Lower lobe of right lung (tissue), 2 donors: ENCODE measurements around the gene TBL2. TPM values are rescaled to one million over a fixed set of nuclear protein-coding genes. Genes with fewer than 3 reads are reported as not detected.
A peak's percentile ranks its signal among the peaks of the same experiment; 100 is the strongest.

Source experiments
- ATAC-seq, 2 donors: fragments of 200-7000 bp; cut with Tn5 transposase; one replicate each; pipeline ENCODE4 v1.9.1; 2020 to 2022; ENCODE audit warnings: mild to moderate bottlenecking in 2 of 2, moderate library complexity in 2 of 2
- DNase-seq: peaks from one replicate; pipeline ENCODE4 v3.0.0-alpha.2; 2020
- H3K27ac ChIP-seq: fragments of 200-600 bp; one replicate; pipeline ENCODE4 v1.8.0; 2022
- H3K27me3 ChIP-seq: fragments of 200-600 bp; one replicate; pipeline ENCODE4 v1.8.0; 2022; ENCODE audit warnings: low read depth
- H3K36me3 ChIP-seq: fragments of 200-600 bp; one replicate; pipeline ENCODE4 v1.8.0; 2022; ENCODE audit warnings: mild to moderate bottlenecking
- H3K4me1 ChIP-seq: fragments of 200-600 bp; one replicate; pipeline ENCODE4 v1.8.0; 2022
- H3K4me3 ChIP-seq: fragments of 200-600 bp; one replicate; pipeline ENCODE4 v1.8.0; 2022; ENCODE audit warnings: mild to moderate bottlenecking
- H3K9me3 ChIP-seq: fragments of 200-600 bp; one replicate; pipeline ENCODE4 v1.8.0; 2022
- CTCF ChIP-seq: fragments of 200-600 bp; IDR thresholded peaks from one replicate; pipeline ENCODE4 v1.8.0; 2022; ENCODE audit warnings: antibody characterized with exemption, mild to moderate bottlenecking
- intact Hi-C: fragments of 100-400 bp; cut with DNase I; formaldehyde crosslinking; loops from one replicate; pipeline ENCODE4 v1.11.0; 2022
- long read RNA-seq: library from polyadenylated mRNA; unstranded; transcript quantifications from one replicate; pipeline ENCODE4 v2.0.0, GENCODE V29; 2021
- total RNA-seq: library from RNA; stranded (reverse); fragmentation: NEBNext Ultra II Directional; extraction: Animal tissue kit (Norgen Biotek cat#: 25700); gene quantifications from one replicate; pipeline ENCODE4 v1.2.1, GENCODE V29; 2021
- donor health status: DM: no; HTN: yes; CAD: no; lungs with severe emphysema.

Gene TBL2
- 27.9 TPM for total RNA-seq
- long read RNA-seq, full-length matches to known transcripts, result 39 of 47 reads
- long read RNA-seq, partial matches to known transcripts, result 2 of 47 reads
- long read RNA-seq, other reads (novel, unspliced or antisense), result 6 of 47 reads

GRCh38 chr7:73578342-73579128 lies at the start of gene TBL2:
TSS of gene TBL2 (minus strand) at chr7:73578579. CDS start at chr7:73578549, 30 bp downstream.
- peak within 1 kb of the TSS; percentile 86 for H3K4me3 ChIP-seq
- peak within 1 kb of the TSS; percentile 90 for H3K27ac ChIP-seq
- intact Hi-C loops, result no loop called here
- no peak for TF ChIP-seq CTCF
- peak; percentile 99 for DNase-seq
- peaks cover 45% of the 10 kb centered on the region for H3K4me1 ChIP-seq
- peaks cover 29% of the 10 kb centered on the region for H3K36me3 ChIP-seq
- H3K9me3 ChIP-seq, result no peaks in the 10 kb centered on the region
- ATAC-seq, result peak; percentile 97 to 98
- no peaks in the 10 kb centered on the region for H3K27me3 ChIP-seq

- DNase-seq (no peak), ATAC-seq (no peak)
- TF ChIP-seq CTCF, result no peak
- no peak overlapping the region for H3K4me3 ChIP-seq
- peaks cover 51% of the 10 kb centered on the region for H3K27me3 ChIP-seq
- no peaks in the 10 kb centered on the region for H3K36me3 ChIP-seq
- no peak overlapping the region for H3K27ac ChIP-seq
- H3K9me3 ChIP-seq, result no peaks in the 10 kb centered on the region
- intact Hi-C loops, result no loop called here
- H3K4me1 ChIP-seq, result peaks cover 22% of the 10 kb centered on the region
These were observed 48.4 kb upstream of the TBL2 start for GRCh38 chr7:73626814-73627213.

GRCh38 chr7:73625276-73625675 lies 46.9 kb upstream of the TBL2 start:
- H3K27me3 ChIP-seq, result peaks cover 55% of the 10 kb centered on the region
- H3K4me1 ChIP-seq, result peaks cover 22% of the 10 kb centered on the region
- ATAC-seq (no peak), DNase-seq (no peak)
- no peaks in the 10 kb centered on the region for H3K36me3 ChIP-seq
- H3K9me3 ChIP-seq, result no peaks in the 10 kb centered on the region
- intact Hi-C loops, result no loop called here
- no peak overlapping the region for H3K4me3 ChIP-seq
- no peak for TF ChIP-seq CTCF
- no peak overlapping the region for H3K27ac ChIP-seq

- no peak overlapping the region for H3K27ac ChIP-seq
- intact Hi-C loops, result no loop called here
- no peaks in the 10 kb centered on the region for H3K9me3 ChIP-seq
- H3K27me3 ChIP-seq, result peaks cover 55% of the 10 kb centered on the region
- no peak for DNase-seq
- ATAC-seq, result no peak
- H3K4me1 ChIP-seq, result peaks cover 22% of the 10 kb centered on the region
- TF ChIP-seq CTCF, result no peak
- no peaks in the 10 kb centered on the region for H3K36me3 ChIP-seq
- peak overlapping the region; percentile 60 for H3K4me3 ChIP-seq
These were observed 46.3 kb upstream of the TBL2 start for GRCh38 chr7:73624669-73625001.

- no peaks in the 10 kb centered on the region for H3K9me3 ChIP-seq
- intact Hi-C loops, result no loop called here
- ATAC-seq (peak; percentile 97 to 98), DNase-seq (peak; percentile 93)
- H3K4me1 ChIP-seq, result peaks cover 22% of the 10 kb centered on the region
- peak within 1 kb of the TSS; percentile 60 for H3K4me3 ChIP-seq
- TF ChIP-seq CTCF, result no peak
- H3K36me3 ChIP-seq, result no peaks in the 10 kb centered on the region
- no peak within 1 kb of the TSS for H3K27ac ChIP-seq
- peaks cover 55% of the 10 kb centered on the region for H3K27me3 ChIP-seq
These were observed 45.7 kb upstream of the TBL2 start, which contains the start of gene MLXIPL for GRCh38 chr7:73623798-73624668. TSS of gene MLXIPL (minus strand) at chr7:73624522. CDS start at chr7:73624492, 30 bp downstream.
